ENCODE results near the gene PRRX2. TPM values are rescaled to one million over a fixed set of nuclear protein-coding genes. Genes with fewer than 3 reads are reported as not detected.

The PRRX2 gene
- total and polyA plus RNA-seq, 9 of the 15 experiments (the other 6 are each of a cell fraction or from before 2014, with no cell fraction given), result 0.21 TPM; not detected in 8

DNA sequence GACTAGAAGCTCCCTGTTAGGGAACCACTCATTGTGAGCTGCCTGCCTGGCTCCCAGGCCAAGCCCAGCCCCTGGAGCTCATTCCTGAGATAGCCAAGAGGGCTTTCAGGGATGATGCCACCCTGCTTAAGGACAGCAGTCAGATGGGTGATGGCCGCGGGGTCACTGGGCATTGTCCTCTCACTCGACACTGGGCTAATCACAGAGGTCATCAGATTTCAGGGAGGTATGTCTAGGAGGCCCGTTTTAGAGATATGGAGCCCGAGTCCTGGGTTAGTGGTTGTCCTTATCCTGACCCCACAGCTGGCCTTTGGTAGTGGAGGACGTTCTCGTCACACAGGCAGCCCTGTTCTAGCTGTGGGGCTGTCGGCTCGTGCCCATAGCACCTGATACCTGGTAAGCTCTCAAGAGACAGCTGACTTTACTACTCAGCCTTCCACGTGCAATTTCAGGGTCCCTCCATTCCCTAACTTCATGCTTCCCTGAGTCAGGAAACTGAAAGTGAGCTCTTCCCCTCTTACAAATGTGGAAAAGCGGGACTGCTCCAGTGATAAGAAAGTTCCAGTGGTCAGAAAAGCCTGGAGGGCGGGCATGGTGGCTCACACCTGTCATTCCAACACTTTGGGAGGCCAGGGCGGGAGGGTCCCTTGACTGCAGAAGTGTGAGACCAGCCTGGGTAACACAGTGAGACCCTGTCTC, 94.5 kb downstream of the PRRX2 start:
- WGBS (ENCODE audit: insufficient coverage, low coverage, missing lambda C conversion rate), result 13% methylated on average over 13 of the region's 13 CpGs
- Histone ChIP-seq H4K20me1 (replicated peaks; ENCODE audit: control insufficient read depth, insufficient read depth, low read length) (0 out of 2 replicates have a peak, but pooled peaks cover 5% of the 10 kb centered on the region), H3K9me3 (replicated peaks; ENCODE audit: control insufficient read depth, insufficient read depth, low read depth, low read length) (no peaks in the 10 kb centered on the region), H3K27ac (ENCODE audit: extremely low read depth, low read depth, low read length) (no peak overlapping the region), H3K4me2 (ENCODE audit: insufficient read depth, low read length) (no peak overlapping the region), H3K27me3 (ENCODE audit: control insufficient read depth in 2 of 2, insufficient read depth in 2 of 2, low read length in 2 of 2) (peaks cover 10 to 15% of the 10 kb centered on the region in 2 experiments; a peak in 4 of 5 replicates), H3K36me3 (ENCODE audit: control insufficient read depth, insufficient read depth, low read length) (no peaks in the 10 kb centered on the region), H3K9me1 (ENCODE audit: control insufficient read depth, insufficient read depth, low read length) (no peaks in the 10 kb centered on the region), H2AFZ (ENCODE audit: low read depth, low read length) (0 out of 2 replicates have a peak overlapping the region, but pooled peaks have one; percentile 7), H3K79me2 (ENCODE audit: control insufficient read depth, insufficient read depth, low read length) (no peaks in the 10 kb centered on the region), H3K9ac (ENCODE audit: insufficient read depth in 1 of 2, low read depth in 2 of 2, low read length in 2 of 2) (peak overlapping the region in 1 of 2 experiments; percentile 74; a peak in 1 of 4 replicates), H3K4me1 (replicated peaks in 1 of 2; ENCODE audit: control insufficient read depth in 2 of 2, insufficient read depth in 2 of 2, low read length in 2 of 2) (peaks cover 23 to 26% of the 10 kb centered on the region in 2 experiments), H3K4me3 (no peak overlapping the region)
- DNase-seq (ENCODE audit: extremely low read depth in 1 of 4, low spot score in 3 of 4) (peak in 2 of 4 experiments; percentile 32 to 43), FAIRE-seq (no peak), ATAC-seq (peak; percentile 57)
- POLR2A ChIA-PET, result interaction anchor here (0.6 to 1.5 kb wide), 6 partner anchors 10 to 263 kb away, joined by 3 to 6 read pairs (median 4); no protein-coding TSS in a partner anchor
- in situ Hi-C loops (cut with MboI), result no loop called here
- CTCF ChIA-PET (ENCODE audit: low intra/inter-chr PET ratio), result no interaction called here
- BruUV-seq (replicated peaks), result no TSS peak
- intact Hi-C loops (cut with micrococcal nuclease), result loop anchor here (1.0 kb wide), 1 partner anchor 18 kb away; no protein-coding TSS in a partner anchor
- TF ChIP-seq, protein P1, sequence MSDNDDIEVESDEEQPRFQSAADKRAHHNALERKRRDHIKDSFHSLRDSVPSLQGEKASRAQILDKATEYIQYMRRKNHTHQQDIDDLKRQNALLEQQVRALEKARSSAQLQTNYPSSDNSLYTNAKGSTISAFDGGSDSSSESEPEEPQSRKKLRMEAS (CRISPR knock-in tag; IDR thresholded peaks at IDR 0.05), result peak; percentile 35
- no peak for TF ChIP-seq TFAM (CRISPR knock-in tag; conservative IDR thresholded peaks at IDR 0.05)
- TF ChIP-seq ZKSCAN8 (CRISPR knock-in tag; IDR thresholded peaks at IDR 0.05), result no peak
- TF ChIP-seq ELF2 (CRISPR knock-in tag; IDR thresholded peaks at IDR 0.05), result no peak
- peak; percentile 49 for TF ChIP-seq NCOR1 (IDR thresholded peaks at IDR 0.05)
- TF ChIP-seq CCAR2 (IDR thresholded peaks at IDR 0.05; ENCODE audit: low read depth, low read length), result no peak
- TF ChIP-seq TCF3 (CRISPR knock-in tag; IDR thresholded peaks at IDR 0.05), result peak; percentile 65
- no peak for TF ChIP-seq ELF1 (tag; IDR thresholded peaks at IDR 0.05)
- peak in 1 of 2 experiments; percentile 84; a peak in 2 of 4 replicates for TF ChIP-seq RCOR1 (IDR thresholded peaks at IDR 0.05; ENCODE audit: borderline replicate concordance in 1 of 2, low read depth in 2 of 2, low read length in 2 of 2)
- 0 out of 2 replicates have a peak, but pooled peaks have one; percentile 17 for TF ChIP-seq GATA2 (CRISPR knock-in tag; IDR thresholded peaks at IDR 0.05)
- TF ChIP-seq, protein P2, sequence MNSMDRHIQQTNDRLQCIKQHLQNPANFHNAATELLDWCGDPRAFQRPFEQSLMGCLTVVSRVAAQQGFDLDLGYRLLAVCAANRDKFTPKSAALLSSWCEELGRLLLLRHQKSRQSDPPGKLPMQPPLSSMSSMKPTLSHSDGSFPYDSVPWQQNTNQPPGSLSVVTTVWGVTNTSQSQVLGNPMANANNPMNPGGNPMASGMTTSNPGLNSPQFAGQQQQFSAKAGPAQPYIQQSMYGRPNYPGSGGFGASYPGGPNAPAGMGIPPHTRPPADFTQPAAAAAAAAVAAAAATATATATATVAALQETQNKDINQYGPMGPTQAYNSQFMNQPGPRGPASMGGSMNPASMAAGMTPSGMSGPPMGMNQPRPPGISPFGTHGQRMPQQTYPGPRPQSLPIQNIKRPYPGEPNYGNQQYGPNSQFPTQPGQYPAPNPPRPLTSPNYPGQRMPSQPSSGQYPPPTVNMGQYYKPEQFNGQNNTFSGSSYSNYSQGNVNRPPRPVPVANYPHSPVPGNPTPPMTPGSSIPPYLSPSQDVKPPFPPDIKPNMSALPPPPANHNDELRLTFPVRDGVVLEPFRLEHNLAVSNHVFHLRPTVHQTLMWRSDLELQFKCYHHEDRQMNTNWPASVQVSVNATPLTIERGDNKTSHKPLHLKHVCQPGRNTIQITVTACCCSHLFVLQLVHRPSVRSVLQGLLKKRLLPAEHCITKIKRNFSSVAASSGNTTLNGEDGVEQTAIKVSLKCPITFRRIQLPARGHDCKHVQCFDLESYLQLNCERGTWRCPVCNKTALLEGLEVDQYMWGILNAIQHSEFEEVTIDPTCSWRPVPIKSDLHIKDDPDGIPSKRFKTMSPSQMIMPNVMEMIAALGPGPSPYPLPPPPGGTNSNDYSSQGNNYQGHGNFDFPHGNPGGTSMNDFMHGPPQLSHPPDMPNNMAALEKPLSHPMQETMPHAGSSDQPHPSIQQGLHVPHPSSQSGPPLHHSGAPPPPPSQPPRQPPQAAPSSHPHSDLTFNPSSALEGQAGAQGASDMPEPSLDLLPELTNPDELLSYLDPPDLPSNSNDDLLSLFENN (IDR thresholded peaks at IDR 0.05; ENCODE audit: low read depth in 2 of 2, low read length in 2 of 2), result no peak
- TF ChIP-seq, protein P3, sequence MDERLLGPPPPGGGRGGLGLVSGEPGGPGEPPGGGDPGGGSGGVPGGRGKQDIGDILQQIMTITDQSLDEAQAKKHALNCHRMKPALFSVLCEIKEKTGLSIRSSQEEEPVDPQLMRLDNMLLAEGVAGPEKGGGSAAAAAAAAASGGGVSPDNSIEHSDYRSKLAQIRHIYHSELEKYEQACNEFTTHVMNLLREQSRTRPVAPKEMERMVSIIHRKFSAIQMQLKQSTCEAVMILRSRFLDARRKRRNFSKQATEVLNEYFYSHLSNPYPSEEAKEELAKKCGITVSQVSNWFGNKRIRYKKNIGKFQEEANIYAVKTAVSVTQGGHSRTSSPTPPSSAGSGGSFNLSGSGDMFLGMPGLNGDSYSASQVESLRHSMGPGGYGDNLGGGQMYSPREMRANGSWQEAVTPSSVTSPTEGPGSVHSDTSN (CRISPR knock-in tag; IDR thresholded peaks at IDR 0.05; ENCODE audit: low read depth), result no peak
- TF ChIP-seq, protein P3 (tag; conservative IDR thresholded peaks at IDR 0.05; ENCODE audit: low read depth), result peak; percentile 19; the same call in 1 of the 2 replicates
- TF ChIP-seq FIP1L1 (IDR thresholded peaks at IDR 0.05; ENCODE audit: low read depth, low read length, poor library complexity, severe bottlenecking), result no peak
- TF ChIP-seq FOXJ3 (CRISPR knock-in tag; IDR thresholded peaks at IDR 0.05), result no peak

Data from K562 (cell line).